NCI-H510A treated with DMSO at 0.1 percent for 48 hours (cell line): ENCODE data around the gene ATF7IP.
A peak's percentile ranks its signal among the peaks of the same experiment; 100 is the strongest.
"Not testable (repeated sequence)": the region's sequence is repeated elsewhere in the genome, so short reads cannot be mapped to it uniquely, and the experiment has no call there.

ENCODE experiments used
- DNase-seq: peaks from one replicate; lab custom pipeline; 2025; lab: John Stamatoyannopoulos, UW

The ATF7IP gene

DNA sequence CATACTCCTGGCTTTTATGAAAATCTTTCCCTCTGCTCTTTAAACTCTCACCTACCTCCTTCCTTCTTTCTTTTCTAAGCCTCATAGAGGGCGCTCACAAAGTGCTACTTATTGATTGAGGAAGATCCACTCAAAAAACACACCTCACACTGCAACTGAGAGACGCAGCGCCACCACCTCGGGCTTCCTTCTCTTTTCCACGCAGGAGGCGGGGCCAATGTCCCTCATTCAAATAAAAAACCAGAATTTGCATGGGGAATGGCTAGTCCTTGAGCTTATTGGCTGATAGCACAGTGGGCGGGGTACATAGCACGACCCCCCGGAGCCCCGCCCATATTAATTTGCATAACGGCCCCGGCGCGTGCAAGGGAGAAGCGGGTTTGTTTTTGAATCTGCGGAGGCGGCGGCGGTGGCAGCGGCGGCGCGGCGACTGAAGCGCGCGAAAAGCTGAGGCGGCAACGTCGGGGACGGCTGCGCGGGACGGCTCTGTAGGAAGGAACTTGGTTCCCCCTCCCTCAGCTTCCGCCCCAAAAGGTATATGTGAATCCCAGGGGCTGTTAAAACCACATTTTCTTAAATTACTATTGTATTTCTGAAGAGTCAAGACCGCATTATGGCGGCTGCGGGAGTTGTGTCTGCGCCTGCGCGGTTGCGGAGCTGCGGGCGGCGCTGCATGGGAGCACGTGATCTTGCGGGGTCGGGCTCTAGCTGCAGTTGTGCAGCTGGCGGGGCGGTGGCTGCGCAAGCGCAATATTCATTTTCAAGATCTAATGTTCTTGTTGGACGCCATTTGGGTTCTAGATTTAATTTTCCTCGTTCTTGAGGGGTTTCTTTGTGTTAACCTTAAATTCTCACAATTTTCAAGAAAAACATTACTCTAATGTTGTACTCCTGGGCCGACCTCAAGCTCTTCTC is at the start of gene ATF7IP:
TSS of gene ATF7IP (plus strand) at position 389 of the 915 bp plus-strand sequence. CDS start 58,234 bp downstream, outside the sequence.
- peak; percentile 96 for DNase-seq

DNA sequence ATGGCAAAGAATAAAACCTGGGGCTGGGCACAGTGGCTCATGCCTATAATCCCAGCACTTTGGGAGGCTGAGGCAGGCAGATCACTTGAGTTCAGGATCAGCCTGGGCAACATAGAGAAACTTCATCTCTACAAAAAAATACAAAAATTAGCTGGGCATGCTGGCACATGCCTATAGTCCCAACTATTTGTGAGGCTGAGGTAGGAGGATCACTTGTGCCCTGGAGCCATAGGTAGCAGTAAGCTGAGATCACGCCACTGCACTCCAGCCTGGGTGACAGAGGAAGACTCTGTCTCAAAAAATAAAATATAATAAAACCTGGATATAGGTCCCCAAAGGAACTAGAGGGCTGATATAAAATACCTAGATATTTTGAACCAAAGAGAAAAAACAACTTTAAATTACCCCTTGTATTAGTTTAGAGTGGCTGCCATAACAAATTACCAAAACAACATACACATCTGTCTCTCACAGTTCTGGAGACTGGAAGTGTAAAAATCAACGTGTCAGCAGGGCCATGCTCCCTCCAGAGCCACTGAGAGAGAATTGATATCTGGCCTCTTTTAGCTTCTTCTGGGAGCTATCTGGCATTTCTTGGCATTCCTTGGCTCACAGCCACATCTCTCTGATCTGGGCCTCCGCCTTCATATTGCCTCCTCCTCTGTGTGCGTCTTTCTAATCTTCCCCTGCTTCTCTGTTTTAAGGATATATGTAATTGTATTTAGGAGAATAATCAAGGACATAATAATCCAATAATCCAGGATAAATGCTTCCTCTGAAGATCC is 47.9 kb upstream of the ATF7IP start:
- DNase-seq = no peak

DNA sequence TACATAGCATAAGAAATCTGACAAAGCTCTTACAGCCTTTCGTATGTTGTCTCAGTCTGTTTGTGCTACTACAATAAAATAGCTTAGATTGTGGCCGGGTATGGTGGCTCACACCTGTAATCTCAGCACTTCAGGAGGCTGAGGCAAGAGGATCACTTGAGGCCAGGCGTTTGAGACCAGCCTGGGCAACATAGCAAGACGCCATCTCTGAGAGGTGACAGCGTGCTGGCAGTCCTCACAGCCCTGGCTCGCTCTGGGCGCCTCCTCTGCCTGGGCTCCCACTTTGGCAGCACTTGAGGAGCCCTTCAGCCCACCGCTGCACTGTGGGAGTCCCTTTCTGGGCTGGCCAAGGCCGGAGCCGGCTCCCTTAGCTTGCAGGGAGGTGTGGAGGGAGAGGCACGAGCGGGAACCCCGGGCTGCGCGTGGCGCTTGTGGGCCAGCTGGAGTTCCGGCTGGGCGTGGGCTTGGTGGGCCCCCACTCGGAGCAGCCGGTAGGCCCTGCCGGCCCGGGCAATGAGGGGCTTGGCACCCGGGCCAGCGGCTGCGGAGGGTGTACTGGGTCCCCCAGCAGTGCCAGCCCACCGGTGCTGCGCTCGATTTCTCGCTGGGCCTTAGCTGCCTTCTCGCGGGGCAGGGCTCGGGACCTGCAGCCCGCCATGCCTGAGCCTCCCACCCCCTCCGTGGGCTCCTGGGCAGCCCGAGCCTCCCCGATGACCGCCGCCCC is 45.6 kb upstream of the ATF7IP start:
- DNase-seq = not testable (repeated sequence)

DNA sequence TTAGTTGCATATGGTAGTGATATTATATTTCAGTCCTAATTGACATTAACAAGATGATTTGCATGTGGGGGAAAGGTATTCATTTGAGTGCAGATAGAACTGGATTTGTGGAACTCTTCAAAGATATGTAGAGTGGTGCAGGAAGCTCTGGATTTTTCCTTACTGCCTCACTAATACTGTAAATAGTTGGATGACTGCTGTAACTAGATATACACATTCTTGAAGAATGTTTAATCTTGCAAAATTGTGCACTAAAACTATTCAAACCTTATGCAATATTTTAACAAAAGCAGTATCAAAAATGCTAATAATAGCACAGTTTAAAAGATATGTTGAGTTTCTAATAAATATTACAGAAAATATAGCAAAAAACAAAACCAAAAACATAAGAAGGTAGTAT is 43.1 kb upstream of the ATF7IP start:
- DNase-seq = no peak

- no peak for DNase-seq
Measured at GRCh38 chr12:14325716-14326343, 39.7 kb upstream of the ATF7IP start.

DNA sequence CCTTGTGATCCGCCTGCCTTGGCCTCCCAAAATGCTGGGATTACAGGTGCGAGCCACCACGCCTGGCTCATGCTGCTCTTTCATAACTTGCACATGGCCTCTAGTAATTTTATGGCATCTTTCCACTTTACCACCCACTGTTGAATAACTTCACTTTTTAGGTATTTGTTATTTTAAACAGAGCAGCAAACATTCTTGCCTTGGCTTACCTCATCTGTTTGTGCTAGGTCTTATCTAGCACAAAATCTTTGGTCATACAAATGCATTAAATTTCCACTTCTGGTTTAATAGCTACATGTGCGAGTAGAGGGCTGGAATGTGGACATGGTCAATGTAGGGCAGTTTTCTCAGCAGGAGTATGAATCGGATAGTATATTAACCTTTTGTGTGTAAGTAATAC is 38.8 kb upstream of the ATF7IP start:
- DNase-seq = no peak

DNA sequence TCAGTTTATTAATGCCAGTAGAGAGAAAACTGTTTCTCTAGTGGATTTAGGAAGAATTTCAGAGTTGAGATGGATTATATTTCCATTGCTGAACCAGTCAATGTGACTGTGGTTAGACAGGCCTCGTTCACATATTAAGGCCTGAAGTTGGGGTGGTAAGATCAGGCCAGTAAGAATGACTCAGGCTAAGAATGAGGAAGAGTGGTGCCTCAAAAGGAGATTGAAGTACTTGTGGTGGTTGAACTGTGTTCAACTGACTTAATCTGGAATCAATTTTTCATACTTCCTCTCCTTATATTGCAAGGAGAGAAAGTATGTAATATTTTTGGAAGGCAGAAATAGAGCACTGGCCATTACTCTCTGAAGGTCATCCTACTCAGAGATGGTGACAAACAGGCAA is 37.8 kb upstream of the ATF7IP start:
- no peak for DNase-seq

DNA sequence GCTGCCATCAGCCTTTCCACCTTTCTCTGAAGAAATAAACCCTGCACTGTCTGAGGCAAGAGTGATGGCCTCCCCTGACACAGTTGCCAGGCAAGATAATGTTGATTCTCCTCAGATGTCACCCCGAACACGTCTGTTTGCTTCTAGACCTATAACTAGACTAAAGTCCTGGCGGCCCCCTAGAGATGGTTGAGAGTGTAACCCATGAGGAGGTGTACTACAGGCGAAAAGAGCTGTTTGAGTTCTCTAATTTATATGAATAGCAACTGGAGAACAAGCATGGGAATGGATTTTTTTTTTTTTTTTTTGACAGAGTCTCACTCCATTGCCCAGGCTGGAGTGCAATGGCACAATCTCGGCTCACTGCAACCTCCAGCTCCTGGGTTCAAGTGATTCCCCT is 33.0 kb upstream of the ATF7IP start:
- DNase-seq = no peak

DNA sequence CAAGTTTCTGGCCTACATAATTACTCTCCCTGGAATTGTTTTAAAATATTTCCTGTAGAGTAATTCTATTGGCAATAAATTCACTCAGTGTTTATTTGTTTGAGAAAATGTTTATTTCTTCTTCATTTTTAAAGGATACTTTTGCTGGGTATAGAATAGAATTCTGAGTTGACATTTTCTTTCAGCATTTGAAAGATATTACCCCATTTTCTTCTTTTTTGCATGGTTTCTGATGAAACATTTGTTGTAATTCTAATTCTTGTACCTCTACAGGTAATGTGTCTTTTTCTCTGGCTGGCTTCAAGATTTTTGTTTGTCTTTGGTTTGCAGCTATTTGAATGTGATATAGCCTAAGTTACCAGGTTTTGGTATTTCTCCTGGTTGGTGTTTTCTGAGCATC is 25.1 kb upstream of the ATF7IP start:
- no peak for DNase-seq

- DNase-seq = not testable (repeated sequence)
Measured at GRCh38 chr12:14351524-14351923, 14.0 kb upstream of the ATF7IP start.

DNA sequence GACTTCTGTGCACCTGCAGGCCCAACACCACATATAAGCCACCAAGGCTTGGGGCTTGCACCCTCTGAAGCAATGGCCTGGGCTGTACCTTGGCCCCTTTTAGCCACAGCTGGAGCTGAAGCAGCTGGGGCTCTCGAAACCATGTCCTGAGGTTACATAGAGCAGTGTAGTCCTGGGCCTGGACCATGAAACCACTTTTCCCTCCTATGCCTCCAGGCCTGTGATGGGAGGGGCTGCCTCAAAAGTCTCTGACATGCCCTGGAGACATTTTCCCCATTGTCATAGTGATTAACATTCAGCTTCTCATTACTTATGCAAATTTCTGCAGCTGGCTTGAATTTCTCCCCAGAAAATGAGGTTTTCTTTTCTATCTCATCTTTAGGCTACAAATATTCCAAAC is 13.4 kb upstream of the ATF7IP start:
- DNase-seq = not testable (repeated sequence)

DNA sequence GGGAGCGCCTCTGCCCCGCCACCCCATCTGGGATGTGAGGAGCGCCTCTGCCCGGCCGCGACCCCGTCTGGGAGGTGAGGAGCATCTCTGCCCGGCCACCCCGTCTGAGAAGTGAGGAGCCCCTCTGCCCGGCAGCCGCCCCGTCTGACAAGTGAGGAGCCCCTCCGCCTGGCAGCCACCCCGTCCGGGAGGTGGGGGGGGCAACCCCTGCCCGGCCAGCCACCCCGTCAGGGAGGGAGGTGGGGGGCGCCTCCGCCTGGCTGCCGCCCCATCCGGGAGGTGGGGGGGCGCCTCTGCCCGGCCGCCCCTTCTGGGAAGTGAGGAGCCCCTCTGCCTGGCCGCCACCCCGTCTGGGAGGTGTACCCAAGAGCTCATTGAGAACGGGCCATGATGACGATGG is 10.8 kb upstream of the ATF7IP start:
- DNase-seq = not testable (repeated sequence)

GRCh38 chr12:14356147-14356546 is 9.3 kb upstream of the ATF7IP start:
- DNase-seq = no peak

DNA sequence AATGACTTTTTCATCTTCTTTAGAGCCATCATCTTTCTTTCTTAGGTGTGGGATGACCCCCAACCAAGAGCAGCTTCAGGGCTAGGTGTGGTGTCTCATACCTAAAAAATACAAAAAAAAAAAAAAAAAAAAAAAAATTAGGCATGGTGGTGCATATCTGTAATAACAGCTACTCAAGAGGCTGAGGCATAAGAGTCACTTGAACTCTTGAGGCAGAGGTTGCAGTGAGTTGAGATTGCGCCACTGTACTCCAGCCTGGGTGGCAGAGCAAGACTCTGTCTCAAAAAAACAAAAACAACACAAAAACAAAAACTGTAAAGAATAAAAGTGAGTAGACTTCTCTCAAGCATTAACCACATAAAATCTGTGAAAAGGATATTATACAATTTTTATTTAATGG is 8.0 kb upstream of the ATF7IP start:
- DNase-seq = no peak

- no peak for DNase-seq
Measured at GRCh38 chr12:14362352-14362751, 3.1 kb upstream of the ATF7IP start.

GRCh38 chr12:14364583-14365271 is 755 bp upstream of the ATF7IP start:
- no peak for DNase-seq

DNA sequence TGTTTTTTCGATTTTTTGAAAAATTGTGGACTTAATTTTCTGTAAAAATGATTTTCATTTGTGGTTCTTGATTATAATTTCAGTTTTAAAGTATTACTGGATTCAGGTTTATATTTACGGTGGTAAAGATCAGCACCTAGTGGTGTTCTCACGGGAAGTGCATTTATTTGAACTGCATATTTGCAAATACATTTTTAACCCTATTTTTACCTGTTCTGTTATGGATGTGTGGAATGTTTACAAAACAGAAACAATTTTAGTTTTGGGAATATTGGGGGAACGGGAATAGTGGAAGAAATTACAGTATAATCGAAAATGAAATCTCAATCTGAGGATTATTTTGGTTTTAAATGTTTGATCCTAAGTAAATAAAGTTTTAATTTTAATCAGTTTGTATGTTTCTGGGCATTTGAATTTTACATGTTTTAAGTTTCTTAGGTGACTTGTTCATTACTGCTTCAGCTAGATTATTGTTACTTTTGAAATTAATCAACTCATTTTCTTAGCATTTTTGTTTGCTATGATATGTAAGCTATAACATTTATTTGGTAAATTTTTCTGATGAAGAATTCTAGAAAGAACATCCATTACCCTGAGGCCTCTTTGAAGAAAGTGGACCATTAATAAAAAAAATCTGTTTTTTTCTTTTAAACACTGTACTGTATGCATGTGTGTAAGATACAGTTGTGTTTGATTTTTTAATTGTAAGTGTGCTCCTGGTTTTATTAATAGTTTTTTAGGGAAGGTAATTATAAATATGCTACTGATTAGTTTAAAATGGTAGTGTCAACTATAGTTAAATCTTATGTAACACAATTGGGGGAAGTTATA is 942 bp downstream of the ATF7IP start:
- DNase-seq = peak; percentile 76

- DNase-seq = peak; percentile 59
Measured at GRCh38 chr12:14367040-14367661, 1.7 kb downstream of the ATF7IP start.

- no peak for DNase-seq
Measured at GRCh38 chr12:14369311-14369710, 3.8 kb downstream of the ATF7IP start.

GRCh38 chr12:14373217-14373616 is 7.7 kb downstream of the ATF7IP start:
- DNase-seq = no peak
